Nephron progenitor cell (in vitro differentiated cells): ENCODE results near the gene PFDN4.

Source experiments
- DNase-seq: peaks from one replicate; pipeline ENCODE4 v3.0.0; 2021
- H3K27ac Mint-ChIP-seq: 2 replicates; pipeline ENCODE4 v1.8.0; 2021; ENCODE audit warnings: mild to moderate bottlenecking, moderate library complexity, mixed read lengths
- H3K27me3 Mint-ChIP-seq: 2 replicates; pipeline ENCODE4 v1.8.0; 2021; ENCODE audit warnings: mild to moderate bottlenecking, low read depth, mixed read lengths; ENCODE audit not compliant: poor library complexity
- H3K36me3 Mint-ChIP-seq: 2 replicates; pipeline ENCODE4 v1.8.0; 2021; ENCODE audit warnings: low read depth, mixed read lengths
- H3K4me1 Mint-ChIP-seq: 2 replicates; pipeline ENCODE4 v1.8.0; 2021; ENCODE audit warnings: mixed read lengths
- H3K4me3 Mint-ChIP-seq: 2 replicates; pipeline ENCODE4 v1.8.0; 2021; ENCODE audit warnings: mild to moderate bottlenecking, moderate library complexity, mixed read lengths
- H3K9me3 Mint-ChIP-seq: 2 replicates; pipeline ENCODE4 v1.8.0; 2021; ENCODE audit warnings: mild to moderate bottlenecking, moderate library complexity, mixed read lengths
- TF ChIP-seq, protein P1 (sequence below): fragments of 200-600 bp; sonication (generic); IDR thresholded peaks from 2 replicates; pipeline ENCODE4 v1.5.0; 2021; ENCODE audit warnings: antibody characterized with exemption

Gene PFDN4

GRCh38 chr20:54227751-54228150, 19.9 kb downstream of the PFDN4 start:
- TF ChIP-seq, protein P1, sequence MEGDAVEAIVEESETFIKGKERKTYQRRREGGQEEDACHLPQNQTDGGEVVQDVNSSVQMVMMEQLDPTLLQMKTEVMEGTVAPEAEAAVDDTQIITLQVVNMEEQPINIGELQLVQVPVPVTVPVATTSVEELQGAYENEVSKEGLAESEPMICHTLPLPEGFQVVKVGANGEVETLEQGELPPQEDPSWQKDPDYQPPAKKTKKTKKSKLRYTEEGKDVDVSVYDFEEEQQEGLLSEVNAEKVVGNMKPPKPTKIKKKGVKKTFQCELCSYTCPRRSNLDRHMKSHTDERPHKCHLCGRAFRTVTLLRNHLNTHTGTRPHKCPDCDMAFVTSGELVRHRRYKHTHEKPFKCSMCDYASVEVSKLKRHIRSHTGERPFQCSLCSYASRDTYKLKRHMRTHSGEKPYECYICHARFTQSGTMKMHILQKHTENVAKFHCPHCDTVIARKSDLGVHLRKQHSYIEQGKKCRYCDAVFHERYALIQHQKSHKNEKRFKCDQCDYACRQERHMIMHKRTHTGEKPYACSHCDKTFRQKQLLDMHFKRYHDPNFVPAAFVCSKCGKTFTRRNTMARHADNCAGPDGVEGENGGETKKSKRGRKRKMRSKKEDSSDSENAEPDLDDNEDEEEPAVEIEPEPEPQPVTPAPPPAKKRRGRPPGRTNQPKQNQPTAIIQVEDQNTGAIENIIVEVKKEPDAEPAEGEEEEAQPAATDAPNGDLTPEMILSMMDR: no peak
- H3K4me1 Mint-ChIP-seq: no peaks in the 10 kb centered on the region
- no peak for DNase-seq
- no peaks in the 10 kb centered on the region for H3K36me3 Mint-ChIP-seq
- H3K27ac Mint-ChIP-seq: no peak overlapping the region
- H3K27me3 Mint-ChIP-seq: peaks cover 5% of the 10 kb centered on the region
- H3K9me3 Mint-ChIP-seq: peaks cover 4% of the 10 kb centered on the region
- H3K4me3 Mint-ChIP-seq: no peak overlapping the region

DNA sequence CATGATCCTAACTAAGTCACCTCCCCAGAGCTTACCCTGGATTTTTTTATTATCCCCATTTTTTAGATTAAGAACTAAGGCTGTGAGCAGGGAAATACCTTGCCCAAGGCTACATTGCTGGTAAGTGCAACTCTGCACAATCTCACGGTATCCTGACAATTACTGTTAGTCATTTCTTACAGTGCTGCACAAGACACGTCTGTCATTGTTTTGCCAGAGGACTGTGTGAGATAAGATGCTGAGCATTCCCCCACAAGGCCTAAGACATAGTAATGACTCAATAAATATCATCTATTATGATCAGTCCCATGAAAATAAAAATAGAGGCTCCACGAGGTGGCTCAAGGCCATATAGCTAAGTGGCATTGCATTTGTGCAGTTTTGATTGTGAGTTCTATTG, 21.0 kb downstream of the PFDN4 start:
- Mint-ChIP-seq H3K9me3 (peaks cover 4% of the 10 kb centered on the region), H3K27me3 (peaks cover 5% of the 10 kb centered on the region), H3K4me1 (no peaks in the 10 kb centered on the region), H3K4me3 (no peak overlapping the region), H3K36me3 (no peaks in the 10 kb centered on the region), H3K27ac (no peak overlapping the region)
- DNase-seq: no peak
- TF ChIP-seq, protein P1: no peak

DNA sequence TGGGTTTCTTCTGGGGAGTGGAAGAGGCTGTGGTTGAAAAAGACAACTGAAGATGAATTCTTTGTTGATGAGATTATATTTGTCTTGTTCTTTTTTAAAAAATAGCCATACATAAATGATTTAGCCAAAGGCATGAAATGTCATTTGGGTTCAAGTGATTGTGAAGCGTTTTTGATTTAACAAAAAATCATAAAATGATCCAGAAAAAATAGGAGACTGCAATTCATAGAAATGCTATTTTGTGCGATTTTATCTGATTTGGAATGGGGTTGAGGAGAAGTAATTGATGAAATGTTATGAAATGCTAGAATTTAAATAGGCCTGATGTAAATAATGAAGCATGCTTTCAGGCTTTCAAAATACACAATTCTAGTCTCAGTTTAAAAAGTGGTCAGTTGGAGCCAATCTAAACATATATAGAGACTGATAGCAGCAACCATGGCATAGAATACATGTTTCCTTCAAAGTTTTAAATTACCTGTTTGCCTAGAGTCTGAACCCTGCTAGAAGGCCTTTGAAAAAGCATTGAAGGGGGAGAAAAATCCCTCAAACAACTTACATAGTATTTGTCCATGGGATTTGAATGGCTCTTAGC, 21.8 kb downstream of the PFDN4 start:
- H3K9me3 Mint-ChIP-seq: peaks cover 4% of the 10 kb centered on the region

GRCh38 chr20:54231036-54231435, 23.1 kb downstream of the PFDN4 start:
- no peaks in the 10 kb centered on the region for H3K36me3 Mint-ChIP-seq
- peaks cover 5% of the 10 kb centered on the region for H3K27me3 Mint-ChIP-seq
- no peaks in the 10 kb centered on the region for H3K4me1 Mint-ChIP-seq
- DNase-seq: no peak
- TF ChIP-seq, protein P1: no peak
- no peak overlapping the region for H3K27ac Mint-ChIP-seq
- H3K9me3 Mint-ChIP-seq: peaks cover 4% of the 10 kb centered on the region
- no peak overlapping the region for H3K4me3 Mint-ChIP-seq

More for the DNA sequence above, 21.8 kb downstream of the PFDN4 start:
- no peak for DNase-seq
- no peaks in the 10 kb centered on the region for H3K4me1 Mint-ChIP-seq
- H3K4me3 Mint-ChIP-seq: no peak overlapping the region
- TF ChIP-seq, protein P1: no peak
- no peaks in the 10 kb centered on the region for H3K36me3 Mint-ChIP-seq
- H3K27ac Mint-ChIP-seq: no peak overlapping the region
- H3K27me3 Mint-ChIP-seq: peaks cover 5% of the 10 kb centered on the region

- TF ChIP-seq, protein P1: no peak
- Mint-ChIP-seq H3K27ac (no peak overlapping the region), H3K4me1 (no peaks in the 10 kb centered on the region), H3K9me3 (peaks cover 4% of the 10 kb centered on the region), H3K4me3 (no peak overlapping the region), H3K36me3 (no peaks in the 10 kb centered on the region), H3K27me3 (peaks cover 14% of the 10 kb centered on the region)
- DNase-seq: no peak
Measured at GRCh38 chr20:54234991-54235390, 27.1 kb downstream of the PFDN4 start.
